GM18907 (cell line): ENCODE measurements around the gene RASGRP2.

Experiments
- ATAC-seq: cut with Tn5 transposase; IDR thresholded peaks from one replicate; pipeline ENCODE4 v1.9.1; 2021; ENCODE audit warnings: mild to moderate bottlenecking, moderate library complexity; ENCODE audit not compliant: unreplicated experiment

Gene RASGRP2

DNA sequence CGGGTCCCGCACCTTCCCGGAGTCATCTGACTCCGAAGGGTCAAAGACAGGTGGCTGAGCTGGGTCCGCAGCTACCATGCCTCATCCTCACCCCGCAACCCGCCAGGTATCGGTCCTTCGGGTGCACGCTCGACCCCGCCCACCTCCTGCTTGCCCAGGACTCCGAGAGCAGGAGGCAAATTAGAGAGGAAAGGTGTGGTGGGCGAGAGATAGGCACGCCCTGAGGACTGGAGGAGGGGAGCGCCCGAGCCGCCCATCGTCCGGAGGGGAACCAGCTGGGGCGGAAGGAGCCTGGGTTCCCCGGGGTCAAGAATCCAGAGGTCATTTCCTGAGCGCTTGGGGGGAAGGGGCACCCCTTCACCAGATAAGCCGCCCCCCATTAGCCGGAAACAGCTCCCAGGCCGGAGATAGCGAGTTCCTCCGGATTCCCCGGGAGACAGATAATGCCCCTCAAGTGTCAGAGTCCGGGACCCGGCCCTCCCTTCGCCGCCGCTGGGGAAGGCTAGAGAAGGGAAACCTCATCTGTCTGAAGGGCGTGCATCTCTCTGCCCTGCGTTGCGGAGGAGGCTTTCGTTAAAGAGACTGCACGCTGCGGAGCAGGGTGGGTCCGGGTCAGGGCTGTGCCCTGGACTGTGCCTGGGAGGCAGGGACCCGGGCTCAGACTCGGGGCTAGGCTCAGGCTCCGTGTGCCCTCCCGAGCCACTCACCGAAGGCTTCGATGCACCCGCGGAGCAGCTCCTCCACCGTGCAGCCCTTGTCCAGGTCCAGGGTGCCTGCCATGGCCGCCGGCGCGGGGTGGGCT is 1.7 kb downstream of the RASGRP2 start:
- ATAC-seq = no peak

DNA sequence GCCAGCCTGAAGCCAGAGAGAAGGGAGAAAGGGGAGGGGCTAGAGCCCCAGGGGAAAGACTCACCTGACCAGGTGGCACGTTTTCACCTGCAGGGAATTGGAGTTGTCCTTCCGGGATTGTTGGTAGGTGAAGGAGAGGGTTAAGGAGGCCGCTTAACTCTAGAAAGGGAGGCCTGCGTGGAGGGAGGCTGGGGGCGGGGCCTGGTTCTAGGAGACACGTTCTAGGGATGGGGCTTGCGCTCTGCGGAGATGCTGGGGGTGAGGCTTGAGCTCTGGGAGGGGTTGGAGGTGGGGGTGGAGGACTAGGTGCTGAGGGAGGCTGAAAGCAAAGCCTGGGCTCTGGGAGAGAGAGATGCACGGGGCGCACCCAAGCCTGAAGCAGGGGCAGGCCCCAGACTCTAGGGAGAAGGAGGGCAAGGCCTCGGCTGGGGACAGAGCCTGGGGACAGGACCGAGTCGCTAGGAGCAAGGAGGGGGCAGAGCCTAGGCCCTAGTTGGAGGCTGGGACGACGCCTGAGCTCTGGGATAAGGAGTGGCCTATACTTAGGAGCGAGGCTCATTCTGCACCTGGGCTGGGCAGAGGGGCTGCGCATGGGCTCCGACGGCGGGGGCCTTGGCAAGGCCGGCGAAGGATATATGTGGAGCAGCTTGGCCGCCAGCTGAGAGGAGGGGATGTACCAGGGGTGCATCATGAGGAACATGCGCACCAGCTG is 2.4 kb downstream of the RASGRP2 start:
- ATAC-seq = no peak

DNA sequence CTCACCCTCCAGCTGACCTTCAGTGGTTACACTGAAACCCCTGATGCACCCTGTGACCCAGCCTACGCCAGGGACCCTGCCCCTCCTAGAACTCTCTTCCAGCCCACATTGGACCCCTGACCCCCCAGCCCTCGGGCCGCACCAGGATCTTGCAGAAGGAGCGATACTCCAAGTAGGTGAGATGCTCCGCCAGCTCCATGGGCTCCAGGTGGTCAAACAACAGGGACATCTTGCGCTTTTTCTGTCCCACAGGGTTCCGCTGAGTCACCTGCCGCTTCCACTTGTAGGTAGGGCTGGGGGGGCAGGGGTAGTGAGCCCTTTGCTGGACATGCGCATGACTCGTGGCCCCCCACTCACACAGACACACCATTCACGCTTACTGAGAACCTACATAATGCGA is 4.1 kb downstream of the RASGRP2 start:
- no peak for ATAC-seq

DNA sequence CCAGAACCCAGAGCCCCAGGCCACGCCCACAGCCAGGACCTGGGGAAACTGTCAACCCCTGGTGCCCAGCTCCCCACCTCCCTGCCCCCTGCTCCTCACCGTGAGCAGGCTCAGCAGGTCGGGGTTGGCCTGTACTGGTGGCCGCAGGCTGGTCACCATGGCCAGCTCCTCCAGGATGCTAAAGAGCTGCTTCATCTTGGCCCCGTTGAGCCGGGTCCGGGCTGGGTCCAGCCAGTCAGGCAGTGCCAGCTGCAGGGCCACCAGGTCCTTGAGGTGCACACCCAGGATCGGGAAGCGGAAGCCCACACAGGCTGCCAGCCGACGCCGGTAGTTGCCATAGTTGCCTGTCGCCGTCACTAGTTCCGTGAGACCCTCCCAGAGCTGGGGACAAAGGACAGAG is 7.3 kb downstream of the RASGRP2 start:
- no peak for ATAC-seq

DNA sequence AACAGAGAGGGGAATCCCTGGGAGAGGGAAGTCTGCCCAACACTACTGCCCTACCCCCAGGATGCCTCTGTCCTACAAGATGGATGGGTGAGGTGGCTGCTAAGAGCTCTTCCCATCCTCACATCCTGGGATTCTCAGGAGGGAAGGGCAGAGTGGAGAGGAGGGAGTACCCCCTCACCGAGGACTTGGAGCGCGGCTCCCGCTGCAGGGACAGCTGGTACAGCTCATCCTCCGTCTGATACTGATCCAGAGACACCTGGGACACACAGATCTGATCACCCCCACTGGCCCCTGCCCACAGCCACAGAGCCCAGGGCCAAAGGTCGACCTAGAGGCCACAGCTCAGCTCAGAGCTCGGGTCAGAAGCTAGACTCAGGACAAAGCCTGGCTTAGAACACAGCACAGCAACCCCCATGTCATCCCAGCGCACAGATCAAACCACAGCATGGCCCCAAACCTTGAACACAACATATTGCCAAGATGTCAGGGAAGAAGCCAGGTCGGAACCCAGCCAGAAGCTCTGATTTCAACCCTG is 8.2 kb downstream of the RASGRP2 start:
- ATAC-seq = no peak

DNA sequence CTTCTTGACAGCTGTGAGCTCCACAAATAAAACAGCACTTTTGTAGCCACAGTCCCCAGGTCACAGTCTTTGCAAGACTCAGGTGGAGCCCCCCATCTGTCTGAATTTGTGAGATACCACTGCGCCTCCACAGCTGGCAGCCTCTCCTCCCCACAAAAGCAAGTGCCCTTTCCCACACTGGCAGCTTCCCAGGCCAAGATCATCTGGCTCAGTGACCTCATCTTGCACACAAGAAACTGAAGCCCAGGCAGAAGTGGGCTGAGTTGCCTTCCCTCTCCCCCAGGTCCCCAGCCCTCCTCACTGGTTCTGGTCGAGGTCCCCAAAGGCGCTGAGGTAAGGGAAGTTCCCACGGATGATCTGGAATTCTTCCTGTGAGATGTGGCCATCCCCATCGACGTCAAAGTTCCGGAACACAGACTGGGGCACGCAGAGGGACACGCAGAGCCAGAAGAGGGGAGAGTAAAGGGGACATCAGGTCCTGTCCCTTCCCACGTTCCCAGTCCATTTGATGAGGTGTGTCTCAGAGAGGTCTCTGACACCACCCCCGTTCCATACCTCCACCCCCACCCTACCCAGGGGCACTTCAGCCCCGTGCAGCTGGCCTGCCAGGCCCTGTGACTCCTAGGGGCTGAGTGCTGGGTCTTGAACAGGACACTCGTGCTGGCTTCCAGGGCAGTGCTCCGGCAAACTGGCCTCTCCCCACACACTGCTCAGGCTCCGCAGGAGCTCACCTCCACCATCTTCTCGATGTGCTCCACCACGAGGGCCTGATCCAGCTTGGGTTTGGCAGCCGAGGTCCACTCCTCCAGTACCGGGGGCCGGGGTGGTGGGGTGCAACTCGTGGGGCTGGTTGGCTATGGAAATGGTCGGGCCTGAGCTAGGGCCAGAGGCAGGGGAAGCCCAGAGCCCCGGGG is 8.9 kb downstream of the RASGRP2 start:
- no peak for ATAC-seq

DNA sequence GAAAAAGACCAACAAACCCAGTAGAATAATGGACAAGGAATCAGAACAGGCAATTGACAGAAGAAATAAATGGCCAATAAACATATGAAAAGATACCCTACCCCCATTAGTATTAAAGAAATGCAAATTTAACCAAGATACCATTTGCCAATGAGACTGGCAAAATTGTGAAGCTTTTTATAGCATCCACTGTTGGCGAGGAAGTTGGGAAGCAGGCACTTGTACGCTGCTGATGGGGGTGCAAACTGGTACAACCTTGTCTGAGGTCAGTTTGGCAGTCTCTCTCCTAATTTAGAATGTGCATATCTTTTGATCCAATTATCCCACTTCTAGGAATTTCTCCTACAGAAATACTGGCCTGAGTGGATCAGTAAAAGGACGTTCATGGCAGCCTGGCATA is 12.3 kb downstream of the RASGRP2 start:
- ATAC-seq = no peak

DNA sequence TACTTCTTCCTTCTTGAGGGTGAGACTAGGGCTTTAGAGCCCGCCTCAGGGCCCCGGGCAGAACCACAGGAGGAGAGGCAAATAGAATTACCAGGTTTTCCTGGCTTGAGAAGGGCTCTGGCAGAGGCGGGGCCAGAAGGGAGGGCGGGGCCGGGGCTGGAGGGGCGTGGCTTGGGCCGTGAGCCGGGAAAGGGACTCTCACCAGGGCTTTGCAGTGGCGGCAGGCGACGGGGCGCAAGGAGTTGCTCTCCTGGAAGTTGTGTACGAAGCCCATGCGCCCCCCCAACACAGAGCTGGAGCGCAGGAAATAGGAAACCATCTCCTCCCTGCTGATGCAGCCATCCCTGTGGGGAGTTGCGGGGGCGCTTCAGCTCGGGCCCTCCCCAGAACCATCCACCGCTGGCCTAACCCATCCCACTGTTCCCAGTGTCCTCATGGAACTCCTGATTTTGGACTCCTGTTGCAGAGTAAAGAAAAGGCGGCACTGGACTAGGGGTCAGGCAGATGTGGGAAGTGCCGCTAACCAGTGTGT is 14.0 kb downstream of the RASGRP2 start:
- ATAC-seq = no peak

DNA sequence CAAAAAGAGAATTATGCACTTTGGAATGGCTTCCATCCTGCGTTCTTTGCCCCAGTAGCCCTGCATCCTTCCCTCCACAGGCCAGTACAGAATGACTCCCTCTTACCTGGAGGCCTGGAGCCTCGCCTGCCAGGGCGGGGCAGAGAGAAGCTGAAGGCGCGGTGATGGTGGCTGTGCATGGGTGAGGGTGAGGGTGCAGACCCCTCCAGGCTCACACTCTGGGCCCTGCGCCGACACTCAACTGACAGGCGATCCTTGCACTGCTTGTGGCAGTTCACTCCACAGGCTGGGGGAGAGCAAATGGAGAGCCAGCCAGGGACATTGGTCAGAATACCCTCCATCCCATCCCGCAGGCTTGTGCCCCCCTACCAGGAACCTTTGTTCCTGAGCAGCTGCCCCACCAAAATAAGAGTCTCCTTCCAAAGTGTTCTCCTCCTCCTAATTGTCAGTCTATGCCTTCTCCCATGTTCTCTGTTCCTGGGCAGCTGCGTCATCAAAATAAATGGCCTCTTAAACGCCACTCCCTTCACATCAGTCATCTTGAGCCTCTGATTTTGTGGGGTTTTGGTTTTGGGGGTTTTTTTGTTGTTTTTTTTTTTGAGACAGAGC is 15.1 kb downstream of the RASGRP2 start:
- no peak for ATAC-seq

DNA sequence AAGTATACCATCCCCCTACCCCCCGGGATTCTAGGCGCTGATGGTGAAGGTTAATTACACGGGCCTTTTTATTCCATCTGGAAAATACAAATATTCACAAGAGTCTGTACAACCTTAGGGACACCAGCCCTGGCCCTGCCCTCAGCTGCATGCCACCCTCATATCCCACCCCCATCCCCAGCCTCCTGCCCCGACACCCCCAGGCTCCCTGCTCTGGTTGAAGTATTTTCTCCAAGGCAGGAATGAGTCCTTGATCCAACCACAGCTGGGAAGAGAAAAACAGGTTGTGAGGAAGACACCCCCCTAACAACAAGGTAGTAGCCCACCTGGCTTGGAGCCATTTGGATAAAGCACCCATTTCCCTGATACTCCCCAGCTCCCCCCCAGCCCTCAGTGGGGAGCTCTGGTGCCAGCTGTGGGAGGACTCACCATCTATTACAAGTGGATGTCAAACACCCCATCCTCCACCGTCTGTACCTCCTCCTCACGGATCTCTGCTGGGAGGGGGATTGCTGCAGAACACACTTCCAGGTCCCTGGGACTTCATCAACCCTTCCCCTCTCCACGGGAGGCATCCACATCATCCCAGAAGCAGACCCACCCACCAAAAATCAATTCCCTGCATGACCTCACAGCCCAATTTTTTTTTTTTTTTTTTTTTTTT is 16.9 kb downstream of the RASGRP2 start:
- no peak for ATAC-seq

DNA sequence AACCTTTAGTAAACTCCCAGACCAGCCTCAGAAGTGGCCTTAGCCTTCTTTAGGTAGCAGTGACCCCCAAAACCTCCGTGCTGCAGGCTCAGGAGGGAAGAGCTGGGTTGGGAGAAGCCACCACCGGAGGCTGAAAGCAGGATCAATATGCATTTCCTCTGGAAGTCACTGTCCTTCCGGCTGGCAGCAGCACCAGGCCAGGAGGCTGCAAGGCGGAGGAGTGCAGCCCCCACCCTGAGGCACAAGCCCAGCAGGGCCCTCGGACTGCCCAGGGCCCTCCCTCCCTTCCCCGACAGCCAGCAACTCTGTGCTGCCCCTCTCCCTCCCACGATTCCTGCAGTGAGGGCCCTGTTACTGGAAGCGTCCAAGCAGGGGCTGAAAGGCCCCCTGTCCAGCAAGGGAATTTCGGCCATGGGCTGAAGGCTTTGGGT is 17.7 kb downstream of the RASGRP2 start:
- ATAC-seq = no peak

DNA sequence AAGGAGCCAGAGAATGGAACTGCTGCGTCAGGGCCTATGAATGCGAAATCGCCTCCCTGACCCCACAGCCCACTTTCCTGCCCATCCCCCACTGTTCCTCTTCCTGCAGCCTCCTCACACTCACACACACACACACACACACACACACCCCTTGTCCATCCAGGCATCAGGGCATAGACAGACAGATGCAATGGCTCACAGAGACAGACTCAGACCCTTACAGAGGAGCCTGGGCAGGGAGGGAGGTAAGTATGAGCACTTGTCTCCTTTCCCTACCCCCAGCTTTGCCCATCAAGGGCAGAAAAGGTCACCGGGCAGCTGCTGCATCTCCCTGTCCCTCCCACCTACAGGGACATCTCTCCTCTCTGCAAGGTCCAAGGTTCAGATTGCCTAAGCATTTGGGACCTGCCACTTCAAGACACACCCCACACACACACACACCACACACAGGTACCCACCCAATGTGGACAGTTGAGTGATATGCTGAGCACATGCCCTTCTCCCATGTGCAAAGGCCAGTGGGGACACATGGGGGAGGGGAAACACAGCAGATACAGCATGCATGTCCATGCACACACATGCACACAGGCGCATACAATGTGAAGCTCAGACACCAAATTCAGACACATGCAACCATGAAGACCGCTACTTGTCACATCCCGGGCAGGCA is 18.9 kb downstream of the RASGRP2 start:
- ATAC-seq = no peak

DNA sequence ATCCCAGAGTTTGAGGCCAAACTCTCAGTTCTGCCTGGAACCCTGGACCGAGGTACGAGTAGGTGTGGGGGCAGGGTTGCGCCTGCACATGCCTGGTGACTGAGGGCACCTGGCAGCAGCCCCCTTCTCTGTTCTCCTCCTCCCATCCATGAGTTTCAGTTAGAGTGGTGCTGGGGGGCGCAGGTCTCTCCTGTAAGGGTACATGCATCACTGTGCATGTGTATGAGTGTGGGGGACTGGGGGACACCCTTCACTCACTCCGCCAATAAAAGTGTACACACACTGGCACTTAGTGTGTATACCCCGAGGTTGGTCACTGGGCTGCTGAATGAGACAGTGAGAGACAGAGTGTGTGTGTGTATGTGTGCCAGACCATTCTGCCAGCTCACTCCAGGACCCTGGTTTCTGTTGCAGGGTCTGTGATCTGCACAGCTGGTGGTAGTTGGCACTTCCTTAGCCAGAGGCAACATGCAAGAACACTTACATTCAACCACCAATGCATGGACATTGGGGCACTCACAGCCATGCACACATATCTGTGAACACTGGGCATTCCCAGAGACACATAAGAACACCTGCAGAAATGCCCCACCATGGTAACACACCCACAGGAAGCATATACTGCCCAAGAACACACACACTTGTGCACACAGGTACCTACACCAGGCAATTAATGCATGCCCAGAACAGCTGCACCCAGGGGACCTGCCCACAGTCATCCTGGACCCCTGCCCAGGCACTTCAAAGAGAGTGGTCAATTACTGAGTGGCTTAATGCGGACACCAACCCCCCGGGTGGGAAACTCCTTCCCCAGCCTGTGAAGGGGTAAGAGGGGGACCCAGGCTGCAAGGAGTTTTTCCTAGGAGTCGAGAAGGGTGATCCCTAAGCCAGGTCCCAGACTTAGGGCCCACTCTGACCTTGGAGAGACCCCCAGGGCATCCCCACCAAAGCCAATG is 19.8 kb downstream of the RASGRP2 start:
- no peak for ATAC-seq

DNA sequence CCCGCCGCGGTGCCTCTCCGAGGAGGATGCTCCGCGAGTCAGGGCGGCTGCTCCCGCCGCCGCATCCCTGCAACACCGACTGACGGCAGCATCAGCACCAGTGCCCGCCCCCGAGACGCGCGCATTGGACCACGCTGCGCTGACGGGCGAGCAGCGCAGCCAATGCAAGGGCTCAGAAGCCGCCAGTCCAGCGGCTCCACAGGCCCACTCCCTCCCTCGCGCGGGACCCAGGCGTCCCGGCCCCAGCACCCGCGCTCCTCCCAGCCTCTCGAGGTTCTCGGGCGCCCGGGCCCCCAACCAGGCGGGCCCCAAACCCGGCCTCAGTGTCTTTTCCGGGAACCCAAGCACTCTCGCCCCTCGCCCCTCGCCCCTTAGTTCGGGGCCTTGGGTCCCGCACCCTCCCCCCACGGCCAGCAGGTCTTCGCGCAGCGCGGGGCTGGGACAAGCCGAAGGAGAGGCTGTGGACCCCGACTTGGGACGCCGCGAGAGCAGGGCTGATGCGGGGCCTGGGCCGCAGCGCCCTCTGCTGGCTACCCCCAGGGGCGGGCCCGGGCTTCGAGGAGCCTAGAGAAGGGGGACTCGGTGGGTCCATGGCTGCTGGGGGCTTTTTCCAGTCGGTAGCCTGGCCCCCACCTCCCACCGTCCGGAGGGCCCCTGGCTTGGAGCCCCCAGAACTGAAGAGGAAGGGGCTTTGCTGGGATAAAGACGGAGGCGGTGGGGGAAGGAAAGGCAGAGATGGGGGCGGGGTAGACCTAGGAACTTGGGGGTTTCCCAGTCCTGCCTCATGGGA is 20.6 kb downstream of the RASGRP2 start, which contains the start of gene NRXN2:
Gene NRXN2 (minus strand): TSS at position 81 of the 790 bp plus-strand sequence. CDS start 9,498 bp downstream, outside the sequence.
- ATAC-seq = peak; percentile 82

DNA sequence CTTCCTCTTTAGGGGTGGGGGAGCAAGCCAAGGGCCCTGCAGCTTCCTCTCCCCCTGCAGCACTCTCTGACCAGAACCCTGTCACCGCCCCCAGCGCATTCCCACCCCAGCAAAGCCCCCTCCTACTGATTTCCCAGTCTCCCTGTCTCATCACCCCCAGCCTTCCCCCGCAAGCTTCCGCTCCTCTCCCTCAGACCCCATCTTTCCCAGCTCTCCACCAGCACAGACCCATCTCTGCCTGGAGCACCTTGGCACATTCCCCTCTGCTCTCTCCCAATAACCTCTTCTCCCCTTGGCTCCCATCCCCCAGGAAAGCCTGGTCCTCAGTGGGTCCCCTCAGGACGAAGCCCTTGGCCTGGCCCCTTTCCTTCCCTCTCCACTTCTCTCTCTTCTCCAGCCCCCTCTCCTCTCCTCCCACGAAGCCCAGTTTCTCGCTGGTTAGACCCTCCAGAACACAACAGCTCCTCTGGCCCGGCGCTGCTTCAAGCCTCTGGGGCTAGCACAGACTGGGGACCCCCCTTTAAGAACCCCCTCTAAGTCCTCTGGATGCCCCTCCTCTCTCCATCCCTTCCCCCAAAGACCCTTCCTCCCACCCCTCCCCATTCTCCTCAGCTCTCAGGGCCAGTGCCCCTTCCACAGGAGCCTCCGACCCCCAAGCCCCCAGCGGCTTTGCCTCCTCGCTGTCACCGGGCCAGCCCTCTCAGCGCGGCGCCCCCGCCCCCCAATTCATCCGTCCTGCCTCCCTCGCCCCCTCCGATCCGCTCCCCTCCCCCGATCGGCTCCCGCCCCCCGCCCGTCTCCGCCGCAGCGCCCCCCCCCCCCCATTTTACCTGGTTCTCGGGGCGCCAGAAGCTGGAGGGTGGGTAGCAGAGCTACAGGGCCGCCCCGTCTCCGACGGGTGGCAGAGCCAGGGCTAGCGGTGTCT is 21.5 kb downstream of the RASGRP2 start:
- ATAC-seq = no peak

DNA sequence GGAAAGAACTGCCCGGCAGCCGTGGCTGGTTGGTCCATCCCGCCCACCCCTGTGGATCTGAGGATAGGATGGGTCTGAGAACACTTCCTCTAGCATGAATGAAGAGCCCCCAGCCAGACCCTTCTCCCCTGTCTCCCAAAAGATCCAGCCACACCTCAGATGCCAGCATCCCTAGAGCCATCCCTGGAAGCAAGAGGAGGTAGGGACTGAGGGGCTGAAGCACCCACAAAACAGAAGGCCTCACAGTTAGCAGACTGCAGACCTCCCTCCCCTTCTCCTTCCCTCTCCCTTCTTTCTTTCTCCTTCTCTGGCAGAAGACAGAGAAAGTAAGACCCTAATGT is 22.6 kb downstream of the RASGRP2 start:
- ATAC-seq = no peak
